IPS-NIHi7 (cell line): ENCODE results near the gene CAPZB.

Experiments used
- DNase-seq: peaks from one replicate; pipeline ENCODE4 v3.0.0; 2012; ENCODE audit warnings: mixed read lengths; ENCODE audit errors: extremely low spot score

Gene CAPZB

DNA sequence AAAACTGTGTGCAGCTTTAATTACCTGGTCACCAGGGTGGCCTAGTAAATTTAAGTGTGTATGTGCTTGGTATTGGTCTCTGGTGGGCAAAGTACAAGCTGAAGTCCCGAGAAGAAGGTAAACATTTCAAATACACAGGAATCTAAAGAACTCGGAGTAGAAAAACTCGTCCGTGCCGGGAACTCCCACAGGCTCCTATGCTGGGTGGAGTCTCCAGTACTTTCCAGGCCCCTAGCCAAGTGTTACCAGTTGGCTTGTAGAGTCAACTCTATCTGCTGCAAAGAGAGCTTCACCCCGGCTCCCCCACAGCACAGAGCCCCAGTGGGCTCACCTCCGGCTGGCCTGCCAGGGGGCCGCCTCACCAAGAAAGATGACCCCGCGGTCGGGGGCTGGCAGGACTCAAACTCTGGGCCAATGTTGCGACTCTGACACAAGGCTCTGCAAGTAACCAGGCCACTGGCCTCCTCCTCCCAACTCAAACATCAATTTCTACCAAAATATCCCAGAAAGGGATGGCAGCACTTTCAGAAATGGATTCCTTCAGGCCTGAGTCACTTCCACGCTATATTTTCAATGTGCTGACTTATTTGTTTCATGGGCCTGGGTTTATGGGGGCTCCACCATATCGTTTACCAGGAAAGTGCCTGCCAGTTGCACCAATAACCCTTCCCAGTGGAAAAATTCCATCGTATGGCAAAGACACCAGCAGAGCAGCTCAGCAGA, 99.3 kb downstream of the CAPZB start:
- no peak for DNase-seq

DNA sequence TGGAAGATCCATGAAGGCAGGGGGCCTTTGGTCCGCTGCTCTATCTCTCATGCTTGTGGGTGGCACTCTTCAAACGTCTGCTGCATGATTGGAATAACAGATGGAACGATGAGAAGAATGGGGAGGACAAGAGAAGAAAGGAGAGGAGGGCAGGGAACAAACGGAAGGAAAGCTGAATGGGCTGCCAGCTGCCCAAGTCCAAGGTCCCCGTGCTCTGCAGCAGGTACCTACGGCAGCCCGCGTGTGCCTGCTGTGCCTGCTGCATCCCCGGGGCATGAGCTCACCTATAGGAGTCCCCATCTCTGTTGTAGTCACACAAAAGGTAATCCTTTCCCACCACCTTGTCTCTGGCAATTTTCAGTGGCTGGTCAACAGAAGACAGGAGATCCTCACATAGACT, 100.1 kb downstream of the CAPZB start:
- no peak for DNase-seq

DNA sequence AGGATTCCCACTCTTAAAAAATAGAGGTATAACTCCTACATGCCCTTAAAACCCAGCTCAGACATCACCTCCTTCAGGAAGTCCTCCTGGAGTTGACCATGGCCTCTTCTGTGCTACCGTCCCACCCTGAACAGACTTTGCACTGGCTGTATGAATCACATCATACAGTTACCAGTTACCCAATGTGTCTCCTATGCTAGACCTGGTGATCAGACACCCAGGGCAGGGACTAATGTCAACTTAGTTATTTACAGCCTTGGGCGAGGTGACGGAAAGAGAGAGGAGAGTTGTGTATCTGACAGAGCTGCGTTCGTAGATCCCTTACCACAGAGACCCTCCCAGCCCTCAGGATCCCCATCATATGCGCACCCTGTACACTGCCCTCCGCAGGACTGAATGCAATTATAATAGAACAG, 100.6 kb downstream of the CAPZB start:
- no peak for DNase-seq

DNA sequence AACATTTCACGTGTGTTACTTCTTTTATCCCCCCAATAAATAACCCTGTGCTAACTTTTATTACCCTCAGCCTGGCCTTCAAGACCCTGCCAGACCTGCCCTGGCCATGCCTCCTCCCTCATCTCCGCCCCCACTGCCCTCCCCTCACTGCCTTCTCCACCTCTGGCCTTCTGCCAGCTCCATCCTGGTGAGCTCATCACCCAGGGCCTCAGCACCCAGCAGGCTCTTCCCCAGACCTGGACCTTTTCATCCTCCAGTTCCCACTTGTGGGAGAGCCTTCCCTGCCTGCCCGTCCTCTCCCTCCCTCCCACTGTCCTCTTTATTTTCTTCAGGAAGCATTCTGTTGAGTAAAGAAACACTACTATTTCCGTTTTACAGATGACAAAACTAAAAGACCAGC, 101.2 kb downstream of the CAPZB start:
- no peak for DNase-seq

DNA sequence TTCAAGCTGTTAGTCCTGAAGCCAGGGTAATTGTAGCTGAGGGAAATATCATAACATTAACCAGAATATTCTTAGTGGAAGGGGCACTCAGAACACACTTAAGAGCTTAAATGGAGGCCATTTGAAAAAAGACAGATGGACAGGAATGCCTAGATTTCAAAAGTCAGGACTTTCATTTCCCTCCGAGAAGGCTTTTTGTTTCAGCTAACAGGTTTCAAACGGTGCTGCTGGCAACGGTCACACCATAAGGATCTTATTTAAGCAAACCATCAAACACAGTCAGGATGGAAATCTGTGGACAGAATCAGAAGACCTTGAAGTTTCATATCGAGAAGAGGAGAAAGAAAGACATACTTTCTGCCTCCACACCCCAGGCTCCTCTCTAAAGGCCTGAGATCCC, 103.1 kb downstream of the CAPZB start:
- DNase-seq: no peak

DNA sequence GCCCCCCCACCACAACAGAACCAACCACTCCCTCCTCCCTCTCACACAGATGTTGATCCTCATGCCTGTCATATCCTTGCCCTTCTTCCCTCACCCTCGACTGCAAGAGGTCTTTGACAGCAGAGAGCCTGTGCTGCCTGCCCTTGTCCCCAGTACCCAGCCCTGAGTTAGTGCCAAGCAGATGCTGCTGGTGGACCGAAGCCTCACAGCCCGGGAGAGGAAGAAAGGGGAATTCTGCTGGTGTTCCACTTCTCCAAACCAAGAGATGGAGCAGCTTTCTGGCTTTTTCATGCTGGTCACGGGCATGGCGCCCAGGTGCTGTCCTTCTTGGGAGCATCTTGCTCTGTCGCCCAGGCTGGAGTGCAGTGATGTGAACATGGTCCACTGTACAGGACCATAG, 104.1 kb downstream of the CAPZB start:
- DNase-seq: no peak

DNA sequence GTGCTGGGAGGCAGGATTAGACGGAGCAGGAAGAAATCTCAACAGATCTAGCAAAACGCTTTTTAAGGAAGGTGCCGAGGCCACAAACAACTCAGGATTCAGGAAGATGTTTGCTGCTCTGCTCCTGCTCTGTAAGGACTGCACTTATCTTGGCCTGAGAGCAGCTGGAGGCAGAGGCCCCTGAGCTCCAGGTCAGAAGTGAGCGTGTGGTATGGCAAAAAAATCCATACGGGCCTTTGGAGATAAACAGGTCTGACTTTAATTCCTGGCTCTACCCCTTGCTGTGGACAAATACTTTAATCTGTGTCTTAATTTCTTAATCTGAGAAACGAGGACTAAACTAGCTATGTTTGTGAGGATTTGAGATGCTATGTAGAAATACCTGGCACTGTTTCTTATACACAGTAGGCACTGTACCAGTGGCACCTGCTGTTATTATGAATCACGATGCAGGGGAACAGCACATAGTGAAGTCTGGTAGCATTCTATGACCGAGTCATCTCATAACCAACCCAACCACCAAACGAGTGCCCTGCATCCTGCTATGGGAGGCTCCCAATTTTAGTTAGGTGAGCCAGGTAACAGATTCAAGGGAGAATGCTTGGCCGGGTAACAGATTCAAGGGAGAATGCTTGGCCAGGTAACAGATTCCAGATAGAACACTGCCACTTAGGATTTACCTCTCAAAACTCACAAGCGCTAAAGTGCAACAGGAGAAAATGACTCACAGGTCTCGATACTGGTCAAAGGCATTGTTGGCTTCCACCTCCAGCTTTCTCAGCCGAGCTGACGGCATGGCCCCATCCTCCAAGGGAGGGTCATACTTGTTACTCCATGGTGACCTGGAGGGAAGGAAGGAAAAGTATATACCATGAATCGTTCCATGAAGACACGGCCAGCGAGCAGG, 107.3 kb downstream of the CAPZB start:
- DNase-seq: no peak

DNA sequence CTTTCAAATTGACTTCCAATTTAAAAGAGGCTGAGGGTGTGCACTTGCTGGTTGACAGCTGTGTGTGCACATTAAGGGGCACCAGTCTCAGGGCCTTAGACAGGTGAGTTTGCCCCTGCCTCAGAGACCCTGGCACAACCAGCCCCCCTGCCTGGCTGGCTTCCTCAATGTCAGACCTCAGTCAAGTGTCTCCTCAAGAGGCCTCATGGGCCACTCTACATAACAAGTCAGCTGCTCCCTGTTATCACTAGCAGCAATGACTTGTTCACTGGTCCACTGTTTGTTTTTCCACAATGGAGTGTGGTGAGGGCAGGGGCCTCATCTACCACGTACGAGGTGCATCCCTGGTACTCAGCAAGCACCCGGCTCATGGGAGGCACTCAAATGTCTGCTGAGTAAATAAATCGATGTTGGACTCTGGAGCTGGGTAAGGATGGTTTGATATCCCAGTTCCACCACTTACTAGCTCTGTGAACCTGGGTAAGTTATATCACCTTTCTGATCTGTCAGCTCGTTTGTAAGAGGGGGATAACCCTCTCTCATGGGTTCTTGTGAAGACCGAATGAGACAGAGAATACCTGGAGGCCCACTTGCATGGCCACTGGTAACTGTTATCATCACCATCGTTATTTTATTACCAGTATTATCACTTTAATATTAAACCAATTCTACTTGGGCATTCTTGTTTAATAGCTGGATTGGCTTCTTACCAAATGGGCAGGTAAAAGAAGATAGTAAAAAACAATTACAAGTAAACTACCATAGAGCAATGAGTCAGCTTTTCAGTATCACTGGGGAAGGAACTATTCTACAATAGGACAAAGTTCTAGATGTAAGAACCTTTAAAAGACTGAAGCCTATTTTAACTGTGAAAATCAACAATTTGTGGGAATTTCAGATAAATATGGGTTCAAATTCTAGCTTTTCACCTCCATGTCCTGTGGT, 108.6 kb downstream of the CAPZB start:
- no peak for DNase-seq

DNA sequence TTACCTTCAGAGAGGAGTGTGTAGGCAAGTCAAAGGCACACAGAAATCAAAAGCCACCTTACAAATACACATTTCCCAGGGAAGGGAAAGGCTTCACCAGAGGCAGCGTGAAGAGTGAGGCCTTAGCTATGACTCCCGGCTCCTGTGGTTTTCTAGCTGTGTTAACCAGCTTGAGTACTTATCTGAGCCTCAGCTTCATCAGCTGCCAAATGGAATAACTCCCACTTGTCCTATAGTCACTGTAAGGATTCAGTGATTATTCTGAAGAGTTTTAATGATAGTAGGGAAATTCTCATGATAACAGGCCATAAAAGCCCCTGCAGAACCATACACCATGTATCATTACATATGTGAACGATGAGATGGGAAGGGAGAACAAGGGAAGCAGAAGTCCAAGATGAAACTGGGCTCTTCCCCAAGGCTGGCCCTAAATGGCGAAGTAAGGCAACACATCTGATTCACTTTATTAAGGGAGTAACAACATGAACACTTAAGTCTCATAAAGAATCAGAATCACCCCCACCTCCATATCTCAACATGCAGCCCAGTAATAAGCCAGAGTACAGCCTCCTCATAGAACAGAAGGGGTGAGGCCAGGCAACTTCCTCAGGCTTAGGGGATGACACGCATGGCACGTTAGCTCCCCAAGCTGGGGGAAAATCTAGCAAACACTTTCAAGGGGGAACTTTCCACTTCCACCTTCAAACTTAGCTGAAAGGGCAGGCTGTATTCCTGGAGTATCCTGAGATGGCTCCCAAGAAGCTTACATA, 109.5 kb downstream of the CAPZB start:
- no peak for DNase-seq

DNA sequence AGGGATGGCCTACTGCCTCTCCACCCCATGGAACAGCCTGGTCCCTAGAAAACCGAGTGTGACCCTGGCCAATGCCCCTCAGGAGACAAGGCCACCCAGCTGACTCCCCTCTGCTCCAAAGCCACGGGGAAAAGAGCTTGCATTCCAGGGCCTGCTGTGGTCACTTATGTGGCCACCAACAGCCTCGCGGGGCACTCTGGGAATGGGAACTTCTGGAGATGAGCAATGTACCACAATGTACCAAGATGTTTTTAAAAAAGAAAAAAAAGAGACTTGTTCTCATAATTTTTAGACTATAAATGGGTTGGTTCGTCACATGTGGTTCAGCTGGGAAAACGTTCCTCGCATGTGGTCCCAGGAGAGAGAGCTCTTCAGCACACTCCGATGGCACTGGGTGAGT, 110.4 kb downstream of the CAPZB start:
- no peak for DNase-seq

DNA sequence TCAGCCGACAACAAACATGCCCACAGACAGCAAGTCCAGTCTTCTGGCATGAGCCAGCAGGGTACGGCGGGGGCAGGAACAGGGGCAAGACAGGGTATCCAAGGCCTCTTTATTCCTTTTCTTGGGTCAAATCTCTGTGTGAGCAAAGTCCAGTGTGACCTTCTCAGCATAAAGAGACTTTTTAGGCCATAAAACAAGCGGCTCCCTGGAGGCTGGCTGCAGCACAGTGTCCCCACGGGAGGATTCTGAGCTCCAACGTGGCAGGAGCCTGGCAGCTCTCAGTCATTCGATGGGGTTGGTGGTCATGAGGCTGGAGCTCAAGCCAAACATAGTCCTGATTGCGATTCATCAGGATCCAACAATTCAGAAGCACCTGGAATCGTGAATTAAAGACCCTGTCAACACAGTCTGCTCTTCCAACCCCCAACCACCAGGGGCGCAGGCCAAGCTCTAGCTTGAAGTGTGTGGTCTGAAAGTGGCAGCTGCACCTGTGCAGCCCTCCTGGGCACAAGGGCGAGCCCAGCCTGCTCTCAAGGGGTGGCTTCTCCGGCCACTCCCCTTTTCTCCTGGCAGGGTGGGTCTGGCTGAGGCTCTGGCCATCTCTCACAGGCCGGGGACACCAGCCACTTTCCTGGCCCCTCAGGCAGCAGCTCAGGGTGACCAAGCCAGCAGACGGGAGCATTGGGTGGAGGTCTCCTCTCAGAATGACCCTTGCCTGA, 111.1 kb downstream of the CAPZB start:
- peak; percentile 61 for DNase-seq

DNA sequence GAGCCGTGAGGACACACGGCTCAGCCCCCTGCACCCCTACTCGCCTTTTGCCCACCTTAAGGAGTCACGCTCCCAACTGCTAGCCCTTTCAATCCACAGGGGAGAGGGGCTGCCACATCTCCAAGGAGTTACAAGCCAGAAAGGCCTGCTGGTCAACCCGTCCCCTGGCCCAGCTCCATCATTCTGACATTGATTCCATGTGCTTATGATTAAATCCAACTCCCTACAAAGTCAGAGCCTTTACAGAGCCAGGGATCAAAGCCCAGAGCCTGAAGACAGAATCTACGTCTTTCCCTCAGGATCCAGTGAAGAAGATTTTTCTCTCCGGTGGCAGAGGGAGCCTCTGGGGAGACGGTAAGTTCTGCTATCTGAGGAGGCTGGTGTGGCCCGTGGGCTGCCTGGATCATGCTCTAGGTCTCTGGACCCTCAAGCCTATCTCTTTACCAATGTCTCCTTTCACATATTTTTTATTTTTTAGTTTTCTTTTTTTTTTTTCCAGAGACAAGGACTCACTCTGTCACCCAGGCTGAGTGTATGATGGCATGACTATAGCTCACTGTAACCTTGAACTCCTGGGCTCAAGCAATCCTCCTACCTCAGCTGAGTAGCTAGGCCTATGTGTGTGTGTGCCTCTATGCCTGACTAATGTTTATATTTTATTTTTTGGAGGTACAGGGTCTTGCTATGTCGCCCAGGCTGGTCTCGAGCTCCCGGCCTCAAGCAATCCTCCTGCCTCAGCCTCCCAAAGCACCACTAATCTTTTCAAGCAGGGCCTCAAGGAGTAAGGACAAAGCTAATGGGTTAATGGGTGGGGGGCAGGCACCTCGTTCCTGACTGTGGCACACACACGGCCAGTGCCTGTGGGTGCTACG, 111.9 kb downstream of the CAPZB start:
- no peak for DNase-seq

DNA sequence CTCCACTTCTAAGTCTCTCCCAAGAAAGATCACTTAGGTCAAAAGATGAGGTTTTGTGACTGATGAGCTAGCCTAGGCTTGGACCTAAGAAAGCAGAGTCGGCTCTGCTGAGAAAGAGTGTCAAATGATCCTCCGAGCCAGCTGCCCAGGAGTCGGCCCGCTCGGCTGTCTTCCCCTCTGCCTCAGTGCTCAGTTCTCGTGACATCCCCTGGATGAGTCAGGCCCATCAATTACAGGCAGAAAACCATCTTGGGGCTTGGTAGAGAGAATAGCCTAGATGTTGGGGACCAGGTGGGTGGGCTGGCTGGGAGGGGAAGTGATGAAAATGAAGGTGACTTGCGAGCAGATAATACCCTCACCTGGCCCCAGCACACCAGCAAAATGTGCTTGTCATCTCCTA, 112.7 kb downstream of the CAPZB start:
- DNase-seq: no peak

DNA sequence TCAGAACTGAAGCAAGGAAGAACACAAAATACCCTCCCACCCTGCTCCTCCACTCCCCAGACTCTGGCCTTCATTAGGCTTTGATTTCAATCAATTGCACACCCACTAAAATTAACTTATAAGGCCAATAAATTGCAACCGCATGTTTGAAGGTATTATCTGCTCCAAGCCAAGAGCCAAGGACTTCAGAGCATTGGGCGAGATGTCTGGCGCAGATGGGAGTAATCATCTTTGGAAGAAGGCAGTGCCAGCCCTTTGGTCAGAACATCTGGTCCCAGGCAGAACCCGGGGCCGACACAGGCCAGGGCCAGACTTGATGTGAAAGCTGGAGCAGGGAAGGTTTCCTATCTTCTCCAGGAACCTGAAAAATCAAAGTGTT, 113.2 kb downstream of the CAPZB start:
- DNase-seq: no peak

DNA sequence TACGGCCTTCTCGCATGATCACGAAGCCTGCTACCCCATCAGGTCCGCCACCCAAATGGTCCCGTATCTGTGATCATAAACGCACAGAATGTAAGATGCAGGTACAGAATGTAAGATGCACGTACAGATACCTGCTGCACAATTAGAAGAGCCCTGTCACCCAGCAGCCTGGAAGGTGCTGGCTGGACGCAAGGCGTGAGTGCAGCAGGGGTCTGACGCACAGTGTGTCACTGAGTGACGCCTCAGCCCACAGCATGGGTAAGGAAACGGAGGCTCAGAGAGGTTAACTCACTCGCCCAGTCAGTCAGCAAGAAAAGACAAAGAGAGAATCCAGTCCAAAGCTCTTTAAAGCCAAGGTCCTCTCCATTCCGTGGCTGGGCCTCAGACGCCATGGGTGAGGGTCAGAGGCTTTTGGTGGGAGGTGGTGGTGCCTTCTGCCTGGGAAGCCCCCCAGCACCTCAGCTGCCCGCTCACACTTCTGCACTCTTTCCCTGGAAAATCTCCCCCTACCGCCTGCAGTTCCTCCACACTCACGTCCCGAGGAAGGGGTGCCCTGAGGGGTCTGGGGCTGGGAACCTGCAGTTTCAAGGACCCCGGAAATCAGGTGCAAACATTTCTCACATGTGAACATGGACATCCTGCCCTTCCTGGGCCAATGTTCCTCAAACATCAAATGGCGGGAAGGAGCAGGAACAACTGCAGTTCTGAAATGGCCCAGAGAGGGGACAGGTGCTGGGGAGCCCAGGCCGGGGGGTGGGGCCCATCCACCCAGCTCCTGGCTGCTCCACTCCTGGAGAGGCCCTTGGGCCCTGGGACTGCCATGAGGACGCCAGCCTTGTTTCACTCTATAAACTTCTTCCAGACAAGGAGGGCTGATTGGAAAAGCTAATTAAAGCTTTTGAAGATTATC, 113.9 kb downstream of the CAPZB start:
- DNase-seq: no peak

DNA sequence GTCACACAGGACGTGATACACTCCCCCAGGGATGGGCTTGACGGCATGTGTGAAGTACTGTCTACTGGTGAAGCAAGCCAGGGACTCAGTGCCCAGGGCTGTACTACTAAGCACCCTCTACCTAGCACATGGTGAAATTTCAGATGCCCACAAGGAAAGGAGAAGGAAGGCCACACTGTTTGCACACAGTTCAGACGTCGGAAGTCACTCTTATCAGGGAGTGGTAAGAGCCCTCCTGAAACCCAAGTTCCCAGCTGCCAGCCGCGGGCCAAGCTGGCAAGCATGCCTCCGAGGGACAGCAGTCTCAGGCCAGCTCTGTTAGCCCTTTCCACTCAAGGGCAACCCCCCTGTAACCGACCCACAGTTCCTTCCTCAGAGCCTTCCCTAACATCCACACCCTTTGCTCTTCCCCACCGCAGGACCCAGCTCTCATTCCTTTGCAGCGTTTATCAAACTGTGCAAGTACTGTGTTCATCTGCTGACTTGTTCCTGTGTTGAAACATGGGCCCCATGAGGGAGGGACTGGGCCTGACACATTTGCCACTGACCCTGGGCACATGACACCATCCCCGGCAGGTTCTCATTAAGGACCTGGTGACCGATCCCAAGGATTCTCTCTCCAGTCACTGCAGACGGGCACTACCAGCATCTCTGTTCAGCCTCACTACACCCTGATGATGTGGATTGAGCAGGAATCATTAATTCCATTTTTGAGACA, 114.7 kb downstream of the CAPZB start:
- DNase-seq: no peak

DNA sequence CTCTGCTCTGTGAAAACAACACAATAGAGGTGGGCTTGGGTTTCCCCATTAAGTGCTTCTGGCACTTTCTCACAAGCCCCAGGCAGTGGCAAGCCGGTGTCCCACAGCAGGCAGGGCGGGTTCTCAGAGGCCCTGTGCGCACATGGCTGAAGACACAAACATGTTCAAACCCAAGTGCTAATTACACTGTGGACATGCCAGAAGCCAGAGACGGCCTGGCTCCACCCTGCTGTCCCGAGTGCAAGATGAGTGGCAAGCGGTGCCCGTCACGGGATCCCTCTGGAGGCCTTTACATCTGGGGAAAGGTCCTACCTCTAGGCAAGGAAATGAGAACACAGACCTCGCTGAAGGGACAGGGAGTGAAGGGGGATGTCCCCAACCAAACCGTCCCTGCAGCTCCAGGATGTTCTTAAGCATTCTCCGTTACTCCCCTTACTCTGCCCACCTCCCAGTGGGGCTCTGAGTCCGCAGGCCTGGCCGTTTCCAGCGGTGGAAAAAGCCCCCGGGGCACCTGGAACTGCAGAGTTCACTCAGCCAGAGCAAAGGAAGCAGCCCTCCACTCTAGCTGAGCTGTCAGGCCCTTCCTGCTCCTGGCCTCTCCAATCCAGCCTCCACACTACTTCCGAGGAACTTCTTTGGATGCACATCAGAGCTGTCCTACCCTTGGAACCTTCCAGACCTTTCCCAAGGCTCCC, 115.8 kb downstream of the CAPZB start:
- no peak for DNase-seq
